GOT3 (cell line): ENCODE results near the gene LRRC18.

Source experiments
- DNase-seq: peaks from one replicate; lab custom pipeline; 2025; ENCODE audit warnings: mixed read lengths; lab: John Stamatoyannopoulos, UW

Gene LRRC18

GRCh38 chr10:48880016-48880705, 59.5 kb downstream of the LRRC18 start:
- no peak for DNase-seq

GRCh38 chr10:48879451-48879850, 60.2 kb downstream of the LRRC18 start:
- DNase-seq: no peak

DNA sequence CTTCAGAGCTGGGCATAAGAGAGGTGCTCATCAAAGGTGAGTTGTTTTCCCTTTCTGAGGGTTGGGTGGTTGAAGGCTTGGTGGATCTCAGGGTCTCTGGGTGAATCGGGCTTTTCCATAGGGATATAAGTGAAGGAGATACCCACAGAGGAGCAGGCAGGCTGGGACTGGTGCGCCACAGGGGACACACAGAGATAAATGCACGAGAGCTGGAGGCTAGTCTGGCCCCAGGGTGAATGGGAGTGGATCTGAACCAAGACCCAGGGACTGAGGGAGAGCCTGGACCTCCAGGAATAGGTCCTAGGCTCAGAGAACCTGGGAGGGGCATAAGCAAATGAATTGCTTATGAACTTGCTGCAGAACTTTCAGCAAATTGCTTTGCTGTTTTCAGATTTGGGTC, 61.5 kb downstream of the LRRC18 start:
- no peak for DNase-seq

GRCh38 chr10:48872234-48872633, 67.4 kb downstream of the LRRC18 start:
- DNase-seq: no peak
